ENCODE results near the gene SCAMP2. TPM values are rescaled to one million over a fixed set of nuclear protein-coding genes. Genes with fewer than 3 reads are reported as not detected.

SCAMP2 gene
- total RNA-seq, 1 experiment from 2014 or later = 50.2 TPM

DNA sequence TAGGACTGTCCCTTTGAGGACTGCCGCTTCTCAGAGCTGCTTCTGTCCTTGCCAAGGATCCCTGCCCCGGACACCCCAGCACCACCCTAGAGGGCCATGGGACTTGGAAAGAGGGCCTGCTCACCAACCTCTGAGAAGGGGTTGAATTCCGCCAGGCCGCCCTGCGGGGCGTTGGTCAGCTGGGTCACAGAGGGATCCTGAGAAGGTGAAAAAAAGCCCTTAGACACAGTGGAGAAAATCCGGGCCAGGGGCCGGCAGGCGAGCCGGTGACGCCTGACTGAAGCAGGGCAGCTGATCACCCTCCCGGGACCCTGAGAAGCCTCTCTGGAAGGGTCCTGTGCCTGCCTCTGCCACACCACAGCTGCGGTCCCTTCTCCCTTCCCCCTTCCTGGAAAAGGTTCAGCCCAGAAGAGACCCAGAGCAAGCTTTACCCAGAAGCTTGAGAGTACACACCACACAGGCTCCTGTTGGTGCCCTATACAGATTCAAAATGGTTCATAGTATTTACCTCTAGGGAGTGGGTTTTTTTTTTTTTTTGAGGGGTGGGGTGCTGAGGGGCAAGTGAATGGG, 18.6 kb downstream of the SCAMP2 start:
- H3K36me3 Mint-ChIP-seq (ENCODE audit: insufficient read depth in 1 of 3, low read depth in 3 of 3) = peaks cover 8 to 34% (median 27%) of the 10 kb centered on the region in 3 experiments; a peak in 6 of 7 replicates
- H3K79me1 ChIP-seq (ENCODE audit: insufficient read depth, low read depth, low read length, poor library complexity, severe bottlenecking) = no peaks in the 10 kb centered on the region
- no peaks in the 10 kb centered on the region for H3K79me2 ChIP-seq (ENCODE audit: insufficient read depth, low read length)
- H3K23ac ChIP-seq (ENCODE audit: insufficient read length, low read depth, low read length) = no peak overlapping the region
- no peak overlapping the region for H2AK5ac ChIP-seq (ENCODE audit: insufficient read length, low read length)
- no peak overlapping the region for H2BK12ac ChIP-seq (ENCODE audit: insufficient read length, low read depth, low read length)
- peaks cover 0 to 6% of the 10 kb centered on the region in 2 experiments; a peak in 3 of 4 replicates for H3K4me1 Mint-ChIP-seq
- no peaks in the 10 kb centered on the region for H3K9me3 ChIP-seq (ENCODE audit: control insufficient read depth, low read depth, low read length)
- H2BK120ac ChIP-seq (ENCODE audit: low read depth, low read length, poor library complexity, severe bottlenecking) = no peak overlapping the region
- no peak overlapping the region for H3K18ac ChIP-seq (ENCODE audit: insufficient read length, low read depth, low read length)
- no peak overlapping the region for H3K27ac ChIP-seq (ENCODE audit: insufficient read length, low read depth, low read length)
- no peaks in the 10 kb centered on the region for H3K27me3 Mint-ChIP-seq (ENCODE audit: low read depth)
- no peak overlapping the region for H3K4me2 ChIP-seq (ENCODE audit: insufficient read depth, insufficient read length, low read length)
- no peak overlapping the region for H2BK5ac ChIP-seq (ENCODE audit: insufficient read length, low read length)
- DNase-seq = no peak
- WGBS (ENCODE audit: extremely low coverage, insufficient read length, low lambda C conversion rate) = no CpG with 5 or more reads among the region's 13 CpGs
- H2BK20ac ChIP-seq (ENCODE audit: low read depth, low read length, poor library complexity, severe bottlenecking) = no peak overlapping the region
- H3K4me1 ChIP-seq (ENCODE audit: insufficient read depth, low read length) = no peaks in the 10 kb centered on the region
- H4K8ac ChIP-seq (replicated peaks; ENCODE audit: insufficient read length, low read depth, low read length) = no peak overlapping the region
- H3K56ac ChIP-seq (ENCODE audit: insufficient read length, low read depth, low read length) = no peak overlapping the region
- H3K9me3 Mint-ChIP-seq = no peaks in the 10 kb centered on the region
- peak overlapping the region in 1 of 3 experiments; percentile 61; a peak in 2 of 7 replicates for H3K27ac Mint-ChIP-seq
- no peak overlapping the region for H3K9ac ChIP-seq (ENCODE audit: extremely low read depth, insufficient read length, low read length)
- no peaks in the 10 kb centered on the region for H4K20me1 ChIP-seq (ENCODE audit: control insufficient read depth, insufficient read depth, insufficient read length)
- no peaks in the 10 kb centered on the region for H3K23me2 ChIP-seq (ENCODE audit: insufficient read length, low read depth, low read length, poor library complexity, severe bottlenecking)
- no peak overlapping the region for H2AFZ ChIP-seq (ENCODE audit: low read length)
- H3T11ph ChIP-seq (ENCODE audit: low read length) = no peak overlapping the region
- TF ChIP-seq, protein P1, sequence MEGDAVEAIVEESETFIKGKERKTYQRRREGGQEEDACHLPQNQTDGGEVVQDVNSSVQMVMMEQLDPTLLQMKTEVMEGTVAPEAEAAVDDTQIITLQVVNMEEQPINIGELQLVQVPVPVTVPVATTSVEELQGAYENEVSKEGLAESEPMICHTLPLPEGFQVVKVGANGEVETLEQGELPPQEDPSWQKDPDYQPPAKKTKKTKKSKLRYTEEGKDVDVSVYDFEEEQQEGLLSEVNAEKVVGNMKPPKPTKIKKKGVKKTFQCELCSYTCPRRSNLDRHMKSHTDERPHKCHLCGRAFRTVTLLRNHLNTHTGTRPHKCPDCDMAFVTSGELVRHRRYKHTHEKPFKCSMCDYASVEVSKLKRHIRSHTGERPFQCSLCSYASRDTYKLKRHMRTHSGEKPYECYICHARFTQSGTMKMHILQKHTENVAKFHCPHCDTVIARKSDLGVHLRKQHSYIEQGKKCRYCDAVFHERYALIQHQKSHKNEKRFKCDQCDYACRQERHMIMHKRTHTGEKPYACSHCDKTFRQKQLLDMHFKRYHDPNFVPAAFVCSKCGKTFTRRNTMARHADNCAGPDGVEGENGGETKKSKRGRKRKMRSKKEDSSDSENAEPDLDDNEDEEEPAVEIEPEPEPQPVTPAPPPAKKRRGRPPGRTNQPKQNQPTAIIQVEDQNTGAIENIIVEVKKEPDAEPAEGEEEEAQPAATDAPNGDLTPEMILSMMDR (conservative IDR thresholded peaks at IDR 0.05) = no peak
- H3K4ac ChIP-seq (ENCODE audit: low read depth, low read length) = no peak overlapping the region
- no peak overlapping the region for H3K14ac ChIP-seq (ENCODE audit: insufficient read depth, low read length)
- no peaks in the 10 kb centered on the region for H3K27me3 ChIP-seq (ENCODE audit: insufficient read depth, low read length)
- H3K4me3 Mint-ChIP-seq = no peak overlapping the region
- no peak overlapping the region for H4K91ac ChIP-seq (ENCODE audit: insufficient read length, low read depth, low read length)
- no peak overlapping the region for H2BK15ac ChIP-seq (ENCODE audit: low read depth, low read length)
- no peak overlapping the region for H4K5ac ChIP-seq (ENCODE audit: insufficient read length, low read depth, low read length)
